ENCODE measurements around the gene HIVEP1. TPM values are rescaled to one million over a fixed set of nuclear protein-coding genes. Genes with fewer than 3 reads are reported as not detected.

Gene HIVEP1
- total RNA-seq, 5 donors from 2014 or later (not counting 1 experiment from before 2014, with no cell fraction given): 20.0 to 73.1 (median 29.5) TPM

GRCh38 chr6:12065321-12066140, 53.4 kb downstream of the HIVEP1 start:
- H3K27ac ChIP-seq (ENCODE audit: low read length): no peak overlapping the region
- 49% methylated on average over 4 of the region's 8 CpGs for WGBS (ENCODE audit: insufficient coverage)
- DNase-seq (peak in 4 of 35 experiments; percentile 10 to 40 (median 12)), ATAC-seq (replicated peaks in 1 of 4) (peak; percentile 31 to 59 (median 48))
- H3K4me1 Mint-ChIP-seq: peaks cover 50 to 57% (median 52%) of the 10 kb centered on the region in 3 donors
- ChIA-PET POLR2A (interaction anchor here in 1 of 2 donors (0.5 to 0.6 kb wide), 4 partner anchors 31 to 683 kb away, joined by 3 to 4 read pairs (median 4); no protein-coding TSS in a partner anchor), CTCF (interaction anchor here (0.5 to 1.3 kb wide), 4 partner anchors 10 to 369 kb away, joined by 3 to 4 read pairs (median 3); no protein-coding TSS in a partner anchor)
- H3K4me1 ChIP-seq (ENCODE audit: control insufficient read depth in 1 of 2, extremely low read depth in 1 of 2, insufficient read depth in 2 of 2, low read length in 2 of 2): peaks cover 8 to 10% of the 10 kb centered on the region in 2 experiments
- H3K4me3 ChIP-seq (ENCODE audit: control insufficient read depth in 1 of 2, extremely low read depth in 1 of 2, low read length in 1 of 2): no peak overlapping the region
- H3K9me3 Mint-ChIP-seq: no peaks in the 10 kb centered on the region
- H3K36me3 ChIP-seq (ENCODE audit: control insufficient read depth in 2 of 2, extremely low read depth in 1 of 2, insufficient read depth in 1 of 2, low read length in 1 of 2): no peaks in the 10 kb centered on the region
- H3K4me3 Mint-ChIP-seq: peak overlapping the region in 1 of 3 donors; percentile 1
- H3K27ac Mint-ChIP-seq: peak overlapping the region; percentile 4 to 66
- H3K36me3 Mint-ChIP-seq: peaks cover 15% of the 10 kb centered on the region
- no peaks in the 10 kb centered on the region for H3K27me3 ChIP-seq (replicated peaks in 1 of 2; ENCODE audit: control insufficient read depth in 2 of 2, extremely low read depth in 1 of 2, insufficient read depth in 2 of 2, low read length in 1 of 2)
- H3K27me3 Mint-ChIP-seq: no peaks in the 10 kb centered on the region
- H3K9me3 ChIP-seq: no peaks in the 10 kb centered on the region

- CTCF ChIA-PET: interaction anchor here (0.5 to 1.3 kb wide), 4 partner anchors 9 to 370 kb away, joined by 3 to 4 read pairs (median 3); no protein-coding TSS in a partner anchor
- peaks cover 12% of the 10 kb centered on the region for H3K36me3 Mint-ChIP-seq
- H3K4me3 Mint-ChIP-seq: peak overlapping the region in 1 of 3 donors; percentile 1
- no peak overlapping the region for H3K27ac ChIP-seq (ENCODE audit: low read length)
- no peaks in the 10 kb centered on the region for H3K27me3 Mint-ChIP-seq
- DNase-seq (no peak), ATAC-seq (replicated peaks in 1 of 4) (no peak)
- no peaks in the 10 kb centered on the region for H3K9me3 ChIP-seq
- peaks cover 50 to 57% (median 52%) of the 10 kb centered on the region in 3 donors for H3K4me1 Mint-ChIP-seq
- H3K36me3 ChIP-seq (ENCODE audit: control insufficient read depth in 2 of 2, extremely low read depth in 1 of 2, insufficient read depth in 1 of 2, low read length in 1 of 2): no peaks in the 10 kb centered on the region
- no peak overlapping the region for H3K27ac Mint-ChIP-seq
- H3K4me3 ChIP-seq (ENCODE audit: control insufficient read depth in 1 of 2, extremely low read depth in 1 of 2, low read length in 1 of 2): no peak overlapping the region
- POLR2A ChIA-PET: no interaction called here
- H3K4me1 ChIP-seq (ENCODE audit: control insufficient read depth in 1 of 2, extremely low read depth in 1 of 2, insufficient read depth in 2 of 2, low read length in 2 of 2): peaks cover 11 to 15% of the 10 kb centered on the region in 2 experiments
- H3K9me3 Mint-ChIP-seq: no peaks in the 10 kb centered on the region
- H3K27me3 ChIP-seq (replicated peaks in 1 of 2; ENCODE audit: control insufficient read depth in 2 of 2, extremely low read depth in 1 of 2, insufficient read depth in 2 of 2, low read length in 1 of 2): no peaks in the 10 kb centered on the region
Observed at GRCh38 chr6:12066297-12066696, 54.2 kb downstream of the HIVEP1 start.

- ATAC-seq (replicated peaks in 1 of 4): no peak
Observed at GRCh38 chr6:12068899-12069557, 56.9 kb downstream of the HIVEP1 start.

GRCh38 chr6:12069891-12070529, 57.9 kb downstream of the HIVEP1 start:
- CTCF ChIA-PET: interaction anchor here in 1 of 2 donors (0.7 to 0.8 kb wide), 2 partner anchors 14 to 29 kb away, joined by 3 to 4 read pairs; no protein-coding TSS in a partner anchor
- no peak for ATAC-seq (replicated peaks in 1 of 4)
- no CpG with 5 or more reads among the region's 9 CpGs for WGBS (ENCODE audit: insufficient coverage)

More at GRCh38 chr6:12068899-12069557, 56.9 kb downstream of the HIVEP1 start:
- ChIA-PET POLR2A (no interaction called here), CTCF (interaction anchor here in 1 of 2 donors (1.0 kb wide), 1 partner anchor 66 kb away, joined by 3 read pairs; no protein-coding TSS in a partner anchor)
- Mint-ChIP-seq H3K9me3 (no peaks in the 10 kb centered on the region), H3K4me3 (no peak overlapping the region), H3K27ac (no peak overlapping the region), H3K4me1 (peaks cover 53 to 69% (median 59%) of the 10 kb centered on the region in 3 donors), H3K36me3 (peaks cover 8% of the 10 kb centered on the region), H3K27me3 (no peaks in the 10 kb centered on the region)
- Histone ChIP-seq H3K4me1 (ENCODE audit: control insufficient read depth in 1 of 2, extremely low read depth in 1 of 2, insufficient read depth in 2 of 2, low read length in 2 of 2) (peaks cover 13 to 19% of the 10 kb centered on the region in 2 experiments), H3K9me3 (no peaks in the 10 kb centered on the region), H3K36me3 (ENCODE audit: control insufficient read depth in 2 of 2, extremely low read depth in 1 of 2, insufficient read depth in 1 of 2, low read length in 1 of 2) (no peaks in the 10 kb centered on the region), H3K27ac (ENCODE audit: low read length) (no peak overlapping the region), H3K27me3 (replicated peaks in 1 of 2; ENCODE audit: control insufficient read depth in 2 of 2, extremely low read depth in 1 of 2, insufficient read depth in 2 of 2, low read length in 1 of 2) (no peaks in the 10 kb centered on the region), H3K4me3 (ENCODE audit: control insufficient read depth in 1 of 2, extremely low read depth in 1 of 2, low read length in 1 of 2) (no peak overlapping the region)
- DNase-seq: no peak
- no CpG with 5 or more reads among the region's 6 CpGs for WGBS (ENCODE audit: insufficient coverage)

GRCh38 chr6:12071064-12071615, 59.0 kb downstream of the HIVEP1 start:
- peaks cover 5 to 20% of the 10 kb centered on the region in 2 experiments for H3K4me1 ChIP-seq (ENCODE audit: control insufficient read depth in 1 of 2, extremely low read depth in 1 of 2, insufficient read depth in 2 of 2, low read length in 2 of 2)
- no peaks in the 10 kb centered on the region for H3K36me3 Mint-ChIP-seq
- ChIA-PET CTCF (no interaction called here), POLR2A (interaction anchor here (0.5 to 0.8 kb wide), 2 partner anchors 10 to 426 kb away, joined by 4 to 5 read pairs; no protein-coding TSS in a partner anchor)
- WGBS (ENCODE audit: insufficient coverage): 83% methylated on average over 2 of the region's 2 CpGs
- DNase-seq (no peak), ATAC-seq (replicated peaks in 1 of 4) (no peak)
- no peaks in the 10 kb centered on the region for H3K27me3 ChIP-seq (replicated peaks in 1 of 2; ENCODE audit: control insufficient read depth in 2 of 2, extremely low read depth in 1 of 2, insufficient read depth in 2 of 2, low read length in 1 of 2)
- H3K9me3 Mint-ChIP-seq: no peaks in the 10 kb centered on the region
- no peaks in the 10 kb centered on the region for H3K36me3 ChIP-seq (ENCODE audit: control insufficient read depth in 2 of 2, extremely low read depth in 1 of 2, insufficient read depth in 1 of 2, low read length in 1 of 2)
- no peaks in the 10 kb centered on the region for H3K27me3 Mint-ChIP-seq
- peaks cover 46 to 68% (median 53%) of the 10 kb centered on the region in 3 donors for H3K4me1 Mint-ChIP-seq
- H3K9me3 ChIP-seq: no peaks in the 10 kb centered on the region
- H3K4me3 Mint-ChIP-seq: no peak overlapping the region
- no peak overlapping the region for H3K4me3 ChIP-seq (ENCODE audit: control insufficient read depth in 1 of 2, extremely low read depth in 1 of 2, low read length in 1 of 2)
- no peak overlapping the region for H3K27ac ChIP-seq (ENCODE audit: low read length)
- H3K27ac Mint-ChIP-seq: no peak overlapping the region

More at GRCh38 chr6:12069891-12070529, 57.9 kb downstream of the HIVEP1 start:
- no peaks in the 10 kb centered on the region for H3K9me3 Mint-ChIP-seq
- peaks cover 50 to 70% (median 56%) of the 10 kb centered on the region in 3 donors for H3K4me1 Mint-ChIP-seq
- DNase-seq: no peak
- Histone ChIP-seq H3K9me3 (no peaks in the 10 kb centered on the region), H3K4me3 (ENCODE audit: control insufficient read depth in 1 of 2, extremely low read depth in 1 of 2, low read length in 1 of 2) (no peak overlapping the region), H3K27ac (ENCODE audit: low read length) (no peak overlapping the region), H3K27me3 (replicated peaks in 1 of 2; ENCODE audit: control insufficient read depth in 2 of 2, extremely low read depth in 1 of 2, insufficient read depth in 2 of 2, low read length in 1 of 2) (no peaks in the 10 kb centered on the region), H3K36me3 (ENCODE audit: control insufficient read depth in 2 of 2, extremely low read depth in 1 of 2, insufficient read depth in 1 of 2, low read length in 1 of 2) (no peaks in the 10 kb centered on the region), H3K4me1 (ENCODE audit: control insufficient read depth in 1 of 2, extremely low read depth in 1 of 2, insufficient read depth in 2 of 2, low read length in 2 of 2) (peaks cover 13 to 22% of the 10 kb centered on the region in 2 experiments)
- H3K36me3 Mint-ChIP-seq: peaks cover 6% of the 10 kb centered on the region
- H3K4me3 Mint-ChIP-seq: no peak overlapping the region
- POLR2A ChIA-PET: no interaction called here
- H3K27ac Mint-ChIP-seq: no peak overlapping the region
- no peaks in the 10 kb centered on the region for H3K27me3 Mint-ChIP-seq
